ENCODE measurements around the gene CCDC68. TPM values are rescaled to one million over a fixed set of nuclear protein-coding genes. Genes with fewer than 3 reads are reported as not detected.

Gene CCDC68
- total and polyA plus RNA-seq, 2 donors (not counting 1 experiment from before 2014, with no cell fraction given) = 5.1 to 8.3 TPM

GRCh38 chr18:54899500-54899899, 59.8 kb downstream of the CCDC68 start:
- H3K9me3 ChIP-seq (ENCODE audit: control insufficient read depth, insufficient read depth, low read depth, low read length) = no peaks in the 10 kb centered on the region
- no peaks in the 10 kb centered on the region for H3K79me2 ChIP-seq (ENCODE audit: control insufficient read depth, insufficient read depth, low read length)
- H3K27me3 ChIP-seq (ENCODE audit: control insufficient read depth, insufficient read depth, low read length) = no peaks in the 10 kb centered on the region
- H3K4me2 ChIP-seq (ENCODE audit: extremely low read depth, insufficient read depth, low read length) = no peak overlapping the region
- no peaks in the 10 kb centered on the region for H4K20me1 ChIP-seq (ENCODE audit: control insufficient read depth, extremely low read depth, insufficient read depth, low read length)
- no peaks in the 10 kb centered on the region for H3K4me1 ChIP-seq (ENCODE audit: control insufficient read depth, extremely low read depth, insufficient read depth, low read length)
- H3K27ac ChIP-seq (ENCODE audit: insufficient read depth, low read length) = no peak overlapping the region
- TF ChIP-seq CTCF (conservative IDR thresholded peaks at IDR 0.05 in 1 of 2, IDR thresholded peaks at IDR 0.05 in 1 of 2; ENCODE audit: low read depth in 1 of 2, low read length in 2 of 2) (no peak), EZH2 (IDR thresholded peaks at IDR 0.05; ENCODE audit: low read length, missing control alignments) (no peak)
- H2AFZ ChIP-seq (ENCODE audit: low read length) = no peak overlapping the region
- H3K4me3 ChIP-seq (replicated peaks in 1 of 4; ENCODE audit: control extremely low read depth in 1 of 4, insufficient read depth in 1 of 4, low read depth in 3 of 4, low read length in 4 of 4) = no peak overlapping the region
- no peak overlapping the region for H3K9ac ChIP-seq (ENCODE audit: insufficient read depth, low read length)
- H3K36me3 ChIP-seq (ENCODE audit: control insufficient read depth, insufficient read depth, low read length) = no peaks in the 10 kb centered on the region
- DNase-seq (ENCODE audit: low read depth in 2 of 2) = no peak

GRCh38 chr18:54888933-54889332, 70.3 kb downstream of the CCDC68 start:
- peak; percentile 57 to 62 for DNase-seq (ENCODE audit: low read depth in 2 of 2)
- Histone ChIP-seq H4K20me1 (ENCODE audit: control insufficient read depth, extremely low read depth, insufficient read depth, low read length) (no peaks in the 10 kb centered on the region), H3K79me2 (ENCODE audit: control insufficient read depth, insufficient read depth, low read length) (no peaks in the 10 kb centered on the region), H3K4me3 (replicated peaks in 1 of 4; ENCODE audit: control extremely low read depth in 1 of 4, insufficient read depth in 1 of 4, low read depth in 3 of 4, low read length in 4 of 4) (no peak overlapping the region), H3K27ac (ENCODE audit: insufficient read depth, low read length) (no peak overlapping the region), H3K9ac (ENCODE audit: insufficient read depth, low read length) (no peak overlapping the region), H3K4me2 (ENCODE audit: extremely low read depth, insufficient read depth, low read length) (no peak overlapping the region), H2AFZ (ENCODE audit: low read length) (no peak overlapping the region), H3K27me3 (ENCODE audit: control insufficient read depth, insufficient read depth, low read length) (no peaks in the 10 kb centered on the region), H3K4me1 (ENCODE audit: control insufficient read depth, extremely low read depth, insufficient read depth, low read length) (no peaks in the 10 kb centered on the region), H3K36me3 (ENCODE audit: control insufficient read depth, insufficient read depth, low read length) (no peaks in the 10 kb centered on the region), H3K9me3 (ENCODE audit: control insufficient read depth, insufficient read depth, low read depth, low read length) (no peaks in the 10 kb centered on the region)
- TF ChIP-seq EZH2 (IDR thresholded peaks at IDR 0.05; ENCODE audit: low read length, missing control alignments) = no peak

- Histone ChIP-seq H3K4me1 (ENCODE audit: control insufficient read depth, extremely low read depth, insufficient read depth, low read length) (no peaks in the 10 kb centered on the region), H3K27me3 (ENCODE audit: control insufficient read depth, insufficient read depth, low read length) (no peaks in the 10 kb centered on the region), H2AFZ (ENCODE audit: low read length) (no peak overlapping the region), H3K9ac (ENCODE audit: insufficient read depth, low read length) (no peak overlapping the region), H3K4me2 (ENCODE audit: extremely low read depth, insufficient read depth, low read length) (no peak overlapping the region), H3K9me3 (ENCODE audit: control insufficient read depth, insufficient read depth, low read depth, low read length) (no peaks in the 10 kb centered on the region), H3K36me3 (ENCODE audit: control insufficient read depth, insufficient read depth, low read length) (no peaks in the 10 kb centered on the region), H3K4me3 (replicated peaks in 1 of 4; ENCODE audit: control extremely low read depth in 1 of 4, insufficient read depth in 1 of 4, low read depth in 3 of 4, low read length in 4 of 4) (no peak overlapping the region), H3K79me2 (ENCODE audit: control insufficient read depth, insufficient read depth, low read length) (no peaks in the 10 kb centered on the region), H3K27ac (ENCODE audit: insufficient read depth, low read length) (no peak overlapping the region), H4K20me1 (ENCODE audit: control insufficient read depth, extremely low read depth, insufficient read depth, low read length) (no peaks in the 10 kb centered on the region)
- TF ChIP-seq EZH2 (IDR thresholded peaks at IDR 0.05; ENCODE audit: low read length, missing control alignments) = no peak
- no peak for TF ChIP-seq CTCF (conservative IDR thresholded peaks at IDR 0.05 in 1 of 2, IDR thresholded peaks at IDR 0.05 in 1 of 2; ENCODE audit: low read depth in 1 of 2, low read length in 2 of 2)
- no peak for DNase-seq (ENCODE audit: low read depth in 2 of 2)
These were observed 70.9 kb downstream of the CCDC68 start for GRCh38 chr18:54888378-54888777.
